ENCODE measurements around the gene SEC11A. TPM values are rescaled to one million over a fixed set of nuclear protein-coding genes. Genes with fewer than 3 reads are reported as not detected.

Gene SEC11A
- total and polyA plus RNA-seq, 2 donors: 120 to 158 TPM

DNA sequence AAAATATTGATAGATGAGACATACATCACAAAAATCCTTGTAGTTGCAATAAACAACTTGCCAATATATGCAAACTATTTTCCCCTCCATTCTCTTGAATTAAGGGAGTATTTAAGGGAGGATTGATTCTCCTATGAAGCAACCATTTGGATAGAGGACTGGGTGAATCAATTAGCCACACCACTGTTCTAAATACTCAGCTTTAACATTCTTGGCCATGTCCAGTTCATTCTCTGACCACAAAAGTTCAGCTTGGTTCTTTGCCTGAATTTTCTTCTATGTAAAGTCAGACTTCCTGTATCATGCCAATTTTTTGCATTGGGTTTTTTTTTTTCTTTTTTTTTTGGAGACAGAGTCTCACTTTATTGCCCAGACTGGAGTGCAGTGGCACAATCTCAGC, 15.8 kb upstream of the SEC11A start:
- peaks cover 27 to 35% of the 10 kb centered on the region in 2 donors for H3K4me1 ChIP-seq (ENCODE audit: control insufficient read depth in 2 of 2, insufficient read depth in 2 of 2, low read length in 2 of 2)
- DNase-seq (ENCODE audit: low read depth in 6 of 9, low spot score in 9 of 9): no peak
- H3K9me3 ChIP-seq (ENCODE audit: control insufficient read depth in 2 of 2, insufficient read depth in 1 of 2, low read length in 1 of 2): peaks cover 0 to 4% of the 10 kb centered on the region in 2 donors
- no peak overlapping the region for H3K4me3 ChIP-seq (ENCODE audit: low read length in 2 of 2)
- no peaks in the 10 kb centered on the region for H3K27me3 ChIP-seq (ENCODE audit: control insufficient read depth in 2 of 2, insufficient read depth in 1 of 2, low read length in 1 of 2)
- H3K27ac ChIP-seq (ENCODE audit: low read depth in 1 of 2, low read length in 1 of 2): no peak overlapping the region
- H3K36me3 ChIP-seq (ENCODE audit: control insufficient read depth in 2 of 2, insufficient read depth in 2 of 2, low read length in 1 of 2): no peaks in the 10 kb centered on the region

GRCh38 chr15:84727429-84727828, 11.5 kb upstream of the SEC11A start:
- Histone ChIP-seq H3K4me1 (ENCODE audit: control insufficient read depth in 2 of 2, insufficient read depth in 2 of 2, low read length in 2 of 2) (peaks cover 3 to 10% of the 10 kb centered on the region in 2 donors), H3K27me3 (ENCODE audit: control insufficient read depth in 2 of 2, insufficient read depth in 1 of 2, low read length in 1 of 2) (no peaks in the 10 kb centered on the region), H3K9me3 (ENCODE audit: control insufficient read depth in 2 of 2, insufficient read depth in 1 of 2, low read length in 1 of 2) (peaks cover 0 to 4% of the 10 kb centered on the region in 2 donors), H3K27ac (ENCODE audit: low read depth in 1 of 2, low read length in 1 of 2) (no peak overlapping the region), H3K36me3 (ENCODE audit: control insufficient read depth in 2 of 2, insufficient read depth in 2 of 2, low read length in 1 of 2) (no peaks in the 10 kb centered on the region), H3K4me3 (ENCODE audit: low read length in 2 of 2) (no peak overlapping the region)
- no peak for DNase-seq (ENCODE audit: low read depth in 6 of 9, low spot score in 9 of 9)
- WGBS: 99% methylated on average over 6 of the region's 6 CpGs

DNA sequence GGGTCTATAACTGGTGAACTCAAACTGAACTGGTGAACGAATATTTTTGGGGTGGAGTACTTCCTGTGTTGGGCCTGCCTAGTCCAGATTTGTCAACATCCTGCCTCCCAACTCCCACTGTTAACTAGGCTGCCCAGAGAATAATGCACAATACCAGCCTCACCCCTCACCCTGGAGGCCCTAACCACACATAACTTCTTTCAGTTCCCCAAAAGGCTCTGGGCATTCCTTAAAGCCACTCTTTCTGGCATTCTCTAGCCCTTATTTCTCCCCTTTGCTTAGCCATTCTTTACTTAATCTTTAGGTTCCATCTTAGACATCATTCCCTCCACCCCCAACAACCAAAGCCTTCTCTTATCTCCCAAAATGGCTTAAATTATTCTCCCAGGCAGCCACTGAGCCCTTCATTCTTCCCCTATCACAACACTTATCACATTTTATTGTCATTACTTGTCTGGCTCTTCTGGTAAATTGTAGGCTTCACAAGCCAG, 9.1 kb upstream of the SEC11A start:
- Histone ChIP-seq H3K27ac (ENCODE audit: low read depth in 1 of 2, low read length in 1 of 2) (peak overlapping the region in 1 of 2 donors; percentile 69), H3K36me3 (ENCODE audit: control insufficient read depth in 2 of 2, insufficient read depth in 2 of 2, low read length in 1 of 2) (no peaks in the 10 kb centered on the region), H3K4me3 (ENCODE audit: low read length in 2 of 2) (no peak overlapping the region), H3K9me3 (ENCODE audit: control insufficient read depth in 2 of 2, insufficient read depth in 1 of 2, low read length in 1 of 2) (peaks cover 0 to 3% of the 10 kb centered on the region in 2 donors), H3K27me3 (ENCODE audit: control insufficient read depth in 2 of 2, insufficient read depth in 1 of 2, low read length in 1 of 2) (no peaks in the 10 kb centered on the region), H3K4me1 (ENCODE audit: control insufficient read depth in 2 of 2, insufficient read depth in 2 of 2, low read length in 2 of 2) (peaks cover 15 to 24% of the 10 kb centered on the region in 2 donors)
- DNase-seq (ENCODE audit: low read depth in 6 of 9, low spot score in 9 of 9): peak in 2 of 9 donors; percentile 40 to 68
- 6% methylated on average over 1 of the region's 1 CpG for WGBS

- WGBS: 94% methylated on average over 2 of the region's 2 CpGs
Measured at GRCh38 chr15:84722628-84723027, 6.7 kb upstream of the SEC11A start.

DNA sequence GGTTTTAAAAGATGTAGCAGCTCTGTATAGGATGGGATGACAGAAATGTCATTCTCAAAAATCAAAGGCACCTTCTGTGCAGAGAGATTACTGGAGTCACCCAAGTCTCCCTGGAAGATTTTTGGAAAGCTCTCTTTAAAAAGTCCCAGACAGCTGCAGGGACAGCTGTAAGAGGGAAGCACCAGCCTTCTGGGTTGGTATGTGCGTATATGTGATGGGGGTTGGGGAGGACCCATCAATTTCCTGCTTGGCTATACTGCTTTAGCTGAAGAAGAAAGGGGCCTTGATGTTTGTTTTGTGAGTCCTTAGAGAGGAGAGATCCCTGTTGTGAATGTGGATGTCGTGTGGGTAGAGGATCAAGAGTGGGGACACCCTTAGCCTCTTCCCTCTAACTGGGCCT, 5.4 kb upstream of the SEC11A start:
- no peak overlapping the region for H3K4me3 ChIP-seq (ENCODE audit: low read length in 2 of 2)
- DNase-seq (ENCODE audit: low read depth in 6 of 9, low spot score in 9 of 9): peak in 4 of 9 donors; percentile 47 to 78 (median 58)
- H3K9me3 ChIP-seq (ENCODE audit: control insufficient read depth in 2 of 2, insufficient read depth in 1 of 2, low read length in 1 of 2): no peaks in the 10 kb centered on the region
- H3K27me3 ChIP-seq (ENCODE audit: control insufficient read depth in 2 of 2, insufficient read depth in 1 of 2, low read length in 1 of 2): no peaks in the 10 kb centered on the region
- peaks cover 18 to 29% of the 10 kb centered on the region in 2 donors for H3K4me1 ChIP-seq (ENCODE audit: control insufficient read depth in 2 of 2, insufficient read depth in 2 of 2, low read length in 2 of 2)
- H3K36me3 ChIP-seq (ENCODE audit: control insufficient read depth in 2 of 2, insufficient read depth in 2 of 2, low read length in 1 of 2): no peaks in the 10 kb centered on the region
- 29% methylated on average over 2 of the region's 2 CpGs for WGBS
- peak overlapping the region; percentile 71 to 73 for H3K27ac ChIP-seq (ENCODE audit: low read depth in 1 of 2, low read length in 1 of 2)

More at GRCh38 chr15:84722628-84723027, 6.7 kb upstream of the SEC11A start:
- no peak overlapping the region for H3K27ac ChIP-seq (ENCODE audit: low read depth in 1 of 2, low read length in 1 of 2)
- H3K9me3 ChIP-seq (ENCODE audit: control insufficient read depth in 2 of 2, insufficient read depth in 1 of 2, low read length in 1 of 2): no peaks in the 10 kb centered on the region
- no peaks in the 10 kb centered on the region for H3K27me3 ChIP-seq (ENCODE audit: control insufficient read depth in 2 of 2, insufficient read depth in 1 of 2, low read length in 1 of 2)
- no peak for DNase-seq (ENCODE audit: low read depth in 6 of 9, low spot score in 9 of 9)
- H3K4me3 ChIP-seq (ENCODE audit: low read length in 2 of 2): no peak overlapping the region
- no peaks in the 10 kb centered on the region for H3K36me3 ChIP-seq (ENCODE audit: control insufficient read depth in 2 of 2, insufficient read depth in 2 of 2, low read length in 1 of 2)
- H3K4me1 ChIP-seq (ENCODE audit: control insufficient read depth in 2 of 2, insufficient read depth in 2 of 2, low read length in 2 of 2): peaks cover 15 to 24% of the 10 kb centered on the region in 2 donors

DNA sequence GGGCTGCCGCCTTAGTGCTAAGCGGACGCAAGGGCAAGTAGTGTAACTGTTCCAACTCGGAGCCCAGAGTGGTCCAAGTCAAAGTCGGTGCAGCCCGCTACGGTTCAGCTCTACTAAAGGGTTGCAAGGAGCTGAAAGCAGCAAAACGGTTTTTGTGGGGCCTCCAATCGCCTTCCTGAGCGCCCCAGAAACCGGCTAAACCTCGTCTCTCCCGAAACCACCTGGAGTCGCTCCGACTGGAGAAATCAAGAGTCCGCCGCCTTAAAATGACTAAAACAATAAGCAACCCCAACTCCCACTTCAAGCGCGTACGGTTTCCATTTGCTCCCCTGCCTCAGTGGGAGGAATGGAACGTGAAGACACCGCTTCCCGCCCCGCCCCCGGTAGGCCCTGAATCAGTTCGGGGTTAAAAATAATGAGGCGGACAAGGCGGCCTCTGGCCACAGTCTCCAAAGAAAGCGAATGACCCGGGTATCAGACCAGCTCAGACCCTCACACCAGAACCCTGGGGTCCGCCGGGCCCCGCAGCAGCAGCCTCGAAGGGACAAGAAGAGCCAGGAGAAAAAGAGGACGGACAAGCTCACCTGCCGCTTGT, 401 bp downstream of the SEC11A start:
- no peaks in the 10 kb centered on the region for H3K9me3 ChIP-seq (ENCODE audit: control insufficient read depth in 2 of 2, insufficient read depth in 1 of 2, low read length in 1 of 2)
- H3K27me3 ChIP-seq (ENCODE audit: control insufficient read depth in 2 of 2, insufficient read depth in 1 of 2, low read length in 1 of 2): no peaks in the 10 kb centered on the region
- WGBS: under 1% methylated on average over 36 of the region's 36 CpGs
- peaks cover 3 to 8% of the 10 kb centered on the region in 2 donors for H3K36me3 ChIP-seq (ENCODE audit: control insufficient read depth in 2 of 2, insufficient read depth in 2 of 2, low read length in 1 of 2)
- H3K4me3 ChIP-seq (ENCODE audit: low read length in 2 of 2): peak overlapping the region; percentile 58 to 87
- H3K4me1 ChIP-seq (ENCODE audit: control insufficient read depth in 2 of 2, insufficient read depth in 2 of 2, low read length in 2 of 2): peaks cover 6 to 8% of the 10 kb centered on the region in 2 donors
- peak overlapping the region; percentile 89 to 91 for H3K27ac ChIP-seq (ENCODE audit: low read depth in 1 of 2, low read length in 1 of 2)
- DNase-seq (ENCODE audit: low read depth in 6 of 9, low spot score in 9 of 9): peak in 1 of 9 donors; percentile 39

DNA sequence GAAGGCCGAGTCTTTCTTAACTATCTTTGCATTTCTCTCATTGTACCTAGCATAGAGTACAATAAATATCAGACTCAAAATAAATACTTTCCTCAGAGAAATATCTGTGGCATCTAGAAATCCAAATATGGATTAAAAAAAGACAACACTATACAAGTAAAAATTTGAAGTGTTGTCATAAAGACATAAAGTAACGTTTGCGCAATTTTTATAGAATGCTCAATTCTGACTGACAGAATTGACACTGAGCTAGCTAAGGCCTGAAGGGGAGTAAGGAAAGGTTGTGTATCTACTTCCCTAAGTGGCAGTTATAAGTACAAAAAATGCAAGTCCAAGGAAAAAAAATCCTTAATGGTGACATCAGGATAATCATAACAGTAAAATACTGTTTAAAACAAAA, 1.1 kb downstream of the SEC11A start:
- Histone ChIP-seq H3K4me1 (ENCODE audit: control insufficient read depth in 2 of 2, insufficient read depth in 2 of 2, low read length in 2 of 2) (peaks cover 6 to 8% of the 10 kb centered on the region in 2 donors), H3K36me3 (ENCODE audit: control insufficient read depth in 2 of 2, insufficient read depth in 2 of 2, low read length in 1 of 2) (peaks cover 3 to 10% of the 10 kb centered on the region in 2 donors), H3K9me3 (ENCODE audit: control insufficient read depth in 2 of 2, insufficient read depth in 1 of 2, low read length in 1 of 2) (no peaks in the 10 kb centered on the region), H3K27me3 (ENCODE audit: control insufficient read depth in 2 of 2, insufficient read depth in 1 of 2, low read length in 1 of 2) (no peaks in the 10 kb centered on the region), H3K4me3 (ENCODE audit: low read length in 2 of 2) (peak overlapping the region; percentile 58 to 87), H3K27ac (ENCODE audit: low read depth in 1 of 2, low read length in 1 of 2) (no peak overlapping the region)
- no peak for DNase-seq (ENCODE audit: low read depth in 6 of 9, low spot score in 9 of 9)
- 81% methylated on average over 3 of the region's 3 CpGs for WGBS

GRCh38 chr15:84714372-84714771, 1.6 kb downstream of the SEC11A start:
- peak overlapping the region in 1 of 2 donors; percentile 87 for H3K4me3 ChIP-seq (ENCODE audit: low read length in 2 of 2)
- no peak for DNase-seq (ENCODE audit: low read depth in 6 of 9, low spot score in 9 of 9)
- H3K4me1 ChIP-seq (ENCODE audit: control insufficient read depth in 2 of 2, insufficient read depth in 2 of 2, low read length in 2 of 2): peaks cover 6 to 8% of the 10 kb centered on the region in 2 donors
- no peak overlapping the region for H3K27ac ChIP-seq (ENCODE audit: low read depth in 1 of 2, low read length in 1 of 2)
- no peaks in the 10 kb centered on the region for H3K9me3 ChIP-seq (ENCODE audit: control insufficient read depth in 2 of 2, insufficient read depth in 1 of 2, low read length in 1 of 2)
- H3K27me3 ChIP-seq (ENCODE audit: control insufficient read depth in 2 of 2, insufficient read depth in 1 of 2, low read length in 1 of 2): no peaks in the 10 kb centered on the region
- 95% methylated on average over 5 of the region's 5 CpGs for WGBS
- H3K36me3 ChIP-seq (ENCODE audit: control insufficient read depth in 2 of 2, insufficient read depth in 2 of 2, low read length in 1 of 2): peaks cover 5 to 10% of the 10 kb centered on the region in 2 donors

GRCh38 chr15:84703808-84704207, 12.1 kb downstream of the SEC11A start:
- WGBS: 99% methylated on average over 5 of the region's 5 CpGs
- peaks cover 4 to 9% of the 10 kb centered on the region in 2 donors for H3K4me1 ChIP-seq (ENCODE audit: control insufficient read depth in 2 of 2, insufficient read depth in 2 of 2, low read length in 2 of 2)
- no peaks in the 10 kb centered on the region for H3K27me3 ChIP-seq (ENCODE audit: control insufficient read depth in 2 of 2, insufficient read depth in 1 of 2, low read length in 1 of 2)
- peaks cover 3% of the 10 kb centered on the region in 2 donors for H3K36me3 ChIP-seq (ENCODE audit: control insufficient read depth in 2 of 2, insufficient read depth in 2 of 2, low read length in 1 of 2)
- no peak overlapping the region for H3K27ac ChIP-seq (ENCODE audit: low read depth in 1 of 2, low read length in 1 of 2)
- no peak for DNase-seq (ENCODE audit: low read depth in 6 of 9, low spot score in 9 of 9)
- no peak overlapping the region for H3K4me3 ChIP-seq (ENCODE audit: low read length in 2 of 2)
- H3K9me3 ChIP-seq (ENCODE audit: control insufficient read depth in 2 of 2, insufficient read depth in 1 of 2, low read length in 1 of 2): no peaks in the 10 kb centered on the region
